HG03521 (cell line): ENCODE data around the gene ATG9B.

ENCODE experiments used
- ATAC-seq: cut with Tn5 transposase; IDR thresholded peaks from one replicate; pipeline ENCODE4 v1.9.1; 2021; ENCODE audit warnings: mild to moderate bottlenecking, moderate library complexity; ENCODE audit not compliant: unreplicated experiment

Gene ATG9B, protein sequence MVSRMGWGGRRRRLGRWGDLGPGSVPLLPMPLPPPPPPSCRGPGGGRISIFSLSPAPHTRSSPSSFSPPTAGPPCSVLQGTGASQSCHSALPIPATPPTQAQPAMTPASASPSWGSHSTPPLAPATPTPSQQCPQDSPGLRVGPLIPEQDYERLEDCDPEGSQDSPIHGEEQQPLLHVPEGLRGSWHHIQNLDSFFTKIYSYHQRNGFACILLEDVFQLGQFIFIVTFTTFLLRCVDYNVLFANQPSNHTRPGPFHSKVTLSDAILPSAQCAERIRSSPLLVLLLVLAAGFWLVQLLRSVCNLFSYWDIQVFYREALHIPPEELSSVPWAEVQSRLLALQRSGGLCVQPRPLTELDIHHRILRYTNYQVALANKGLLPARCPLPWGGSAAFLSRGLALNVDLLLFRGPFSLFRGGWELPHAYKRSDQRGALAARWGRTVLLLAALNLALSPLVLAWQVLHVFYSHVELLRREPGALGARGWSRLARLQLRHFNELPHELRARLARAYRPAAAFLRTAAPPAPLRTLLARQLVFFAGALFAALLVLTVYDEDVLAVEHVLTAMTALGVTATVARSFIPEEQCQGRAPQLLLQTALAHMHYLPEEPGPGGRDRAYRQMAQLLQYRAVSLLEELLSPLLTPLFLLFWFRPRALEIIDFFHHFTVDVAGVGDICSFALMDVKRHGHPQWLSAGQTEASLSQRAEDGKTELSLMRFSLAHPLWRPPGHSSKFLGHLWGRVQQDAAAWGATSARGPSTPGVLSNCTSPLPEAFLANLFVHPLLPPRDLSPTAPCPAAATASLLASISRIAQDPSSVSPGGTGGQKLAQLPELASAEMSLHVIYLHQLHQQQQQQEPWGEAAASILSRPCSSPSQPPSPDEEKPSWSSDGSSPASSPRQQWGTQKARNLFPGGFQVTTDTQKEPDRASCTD

GRCh38 chr7:151024435-151025056 is at the start of gene ATG9B:
ATG9B (minus strand) TSS chr7:151024494; CDS start chr7:151024423, 71 bp downstream.
- no peak for ATAC-seq

- no peak for ATAC-seq
These were observed 49.7 kb upstream of the ATG9B start for GRCh38 chr7:151073990-151074389.

- no peak for ATAC-seq
These were observed 47.0 kb upstream of the ATG9B start for GRCh38 chr7:151071032-151071866.

GRCh38 chr7:151070574-151070960 is 46.3 kb upstream of the ATG9B start:
- no peak for ATAC-seq

DNA sequence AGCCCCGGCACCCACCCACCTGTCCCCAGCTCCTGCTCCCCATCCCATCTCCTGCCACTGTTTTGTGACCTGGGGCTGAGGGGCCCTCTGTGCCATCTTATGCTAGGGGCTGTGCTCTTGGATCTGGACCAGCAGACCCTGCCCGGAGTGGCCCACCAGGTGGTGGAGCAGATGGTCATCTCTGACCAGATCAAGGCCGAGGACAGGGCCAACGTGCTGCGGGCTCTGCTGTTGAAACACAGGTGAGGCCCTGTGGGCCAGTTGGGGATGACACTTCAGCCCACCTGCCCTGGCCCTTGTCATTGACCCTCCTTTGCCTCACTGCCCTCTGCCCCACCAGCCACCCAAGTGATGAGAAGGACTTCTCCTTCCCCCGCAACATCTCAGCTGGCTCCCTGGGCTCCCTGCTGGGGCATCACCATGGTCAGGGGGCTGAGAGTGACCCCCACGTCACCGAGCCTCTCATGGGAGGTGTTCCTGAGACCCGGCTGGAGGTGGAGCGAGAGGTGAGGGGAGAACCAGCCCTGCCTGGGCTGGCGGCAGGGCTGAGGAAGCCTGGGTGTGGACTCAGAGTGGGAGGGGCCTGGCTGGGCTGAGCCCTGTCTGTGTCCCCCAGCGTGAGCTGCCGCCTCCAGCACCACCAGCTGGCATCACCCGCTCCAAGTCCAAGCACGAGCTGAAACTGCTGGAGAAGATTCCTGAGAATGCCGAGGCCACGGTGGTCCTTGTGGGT is 45.7 kb upstream of the ATG9B start:
- no peak for ATAC-seq

DNA sequence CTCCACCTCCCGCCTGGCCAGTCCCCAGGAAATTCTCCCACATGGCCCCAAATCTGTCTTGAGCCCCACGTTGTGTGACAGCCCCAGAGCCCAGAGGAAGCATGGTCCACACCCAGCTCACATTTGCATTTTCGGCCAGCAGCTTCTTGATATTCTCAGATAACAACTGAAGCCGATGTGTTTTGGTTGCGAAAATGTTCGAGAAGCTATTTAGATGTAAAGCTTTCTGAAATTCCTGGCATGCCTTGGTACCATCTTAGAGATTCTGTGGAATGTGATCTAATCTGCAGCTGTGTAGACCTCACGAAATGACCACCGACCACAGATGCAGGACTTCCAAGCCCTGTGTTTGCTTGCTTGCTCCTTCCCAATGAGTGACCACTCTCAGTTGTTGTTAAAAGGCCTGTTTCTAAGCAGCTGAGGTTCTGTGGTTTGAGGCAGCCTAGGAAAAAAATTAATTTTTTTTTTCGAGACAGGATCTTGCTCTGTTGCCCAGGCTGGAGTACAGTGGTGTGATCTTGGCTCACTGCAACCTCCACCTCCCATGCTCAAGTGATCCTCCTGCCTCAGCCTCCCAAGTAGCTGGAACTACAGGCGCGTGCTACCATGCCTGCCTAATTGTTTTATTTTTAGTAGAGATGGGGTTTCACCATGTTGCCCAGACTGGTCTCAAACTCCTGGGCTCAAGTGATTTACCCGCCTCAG is 43.9 kb upstream of the ATG9B start:
- no peak for ATAC-seq

- ATAC-seq: no peak
These were observed 42.1 kb upstream of the ATG9B start for GRCh38 chr7:151066273-151066974.

- no peak for ATAC-seq
These were observed 41.2 kb upstream of the ATG9B start for GRCh38 chr7:151065516-151065915.

DNA sequence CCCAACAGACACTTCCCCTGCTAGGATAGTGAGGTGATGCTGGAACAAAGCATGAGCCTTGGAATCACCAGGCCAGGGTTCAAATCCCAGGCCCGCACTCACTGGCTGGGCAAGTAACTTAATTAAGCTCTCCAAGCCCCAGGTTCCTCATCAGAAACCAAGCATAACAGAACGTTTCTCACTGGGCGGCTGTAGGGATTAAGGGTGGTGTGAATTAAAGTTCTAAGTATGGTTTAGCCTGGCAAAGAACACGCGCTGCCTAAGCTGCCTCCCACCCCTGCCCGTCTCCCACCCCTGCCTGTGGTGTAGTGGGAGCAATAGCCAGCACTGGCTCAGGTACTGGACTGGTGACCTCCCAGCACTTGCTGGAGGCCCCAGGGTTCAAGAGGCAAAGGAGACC is 40.7 kb upstream of the ATG9B start:
- no peak for ATAC-seq

GRCh38 chr7:151064454-151064853 is 40.2 kb upstream of the ATG9B start:
- ATAC-seq: no peak

DNA sequence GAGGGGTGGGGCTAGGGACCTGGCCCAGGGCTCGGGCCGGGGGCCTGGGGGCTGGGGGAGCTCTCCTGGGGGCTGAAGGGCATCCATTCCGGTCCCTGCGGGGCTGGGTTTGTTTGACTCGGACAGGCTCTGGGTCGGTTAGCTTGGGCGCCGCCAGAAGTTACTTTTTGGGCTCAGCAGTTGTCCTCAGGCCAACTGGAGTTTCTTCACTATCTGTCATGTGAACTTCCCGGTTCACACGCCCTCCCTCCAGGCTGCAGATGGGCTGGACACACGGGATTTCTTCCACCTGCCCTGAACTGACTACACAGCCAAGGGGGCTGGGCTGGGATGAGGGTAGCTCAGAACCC is 38.9 kb upstream of the ATG9B start:
- no peak for ATAC-seq

DNA sequence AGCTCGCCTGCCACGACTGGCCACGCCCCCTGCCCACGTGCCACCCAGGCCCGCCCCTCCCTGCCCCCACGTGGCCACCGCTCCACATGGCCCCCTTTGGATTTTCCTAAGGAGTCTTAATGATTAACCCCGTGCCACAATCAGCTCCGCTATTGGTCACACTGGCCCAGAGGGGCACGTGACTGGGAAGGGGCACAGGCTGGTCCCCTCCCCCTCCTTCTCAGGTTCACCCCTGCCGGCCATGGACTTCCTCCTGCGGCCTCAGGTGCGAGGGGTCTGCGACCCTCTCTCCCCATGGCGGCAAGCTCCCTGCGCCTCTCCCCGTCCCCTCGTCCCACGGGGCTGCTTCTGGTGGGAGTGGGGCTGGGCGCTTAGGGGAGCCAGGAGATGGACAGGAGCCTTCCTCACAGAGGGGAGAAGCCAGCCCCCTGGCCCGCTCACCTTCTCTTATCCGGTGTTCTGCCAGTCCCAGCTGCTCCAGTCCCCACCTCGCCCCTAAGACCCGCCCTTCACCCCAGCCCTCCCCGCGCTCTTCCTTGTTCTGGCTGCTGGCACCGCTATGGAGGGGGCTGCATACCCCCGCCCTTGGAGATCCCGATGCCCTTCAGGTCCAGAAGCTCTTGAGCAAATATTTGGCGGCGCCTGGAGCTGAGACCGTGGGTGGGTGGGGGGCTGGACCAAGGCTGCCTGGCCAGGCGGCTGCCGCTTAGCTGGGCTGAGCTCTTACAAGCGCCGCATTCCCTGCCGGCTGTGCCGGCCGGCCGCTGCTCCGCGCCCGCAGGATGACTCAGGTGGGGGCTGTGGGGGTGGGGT is 38.3 kb upstream of the ATG9B start:
- no peak for ATAC-seq

DNA sequence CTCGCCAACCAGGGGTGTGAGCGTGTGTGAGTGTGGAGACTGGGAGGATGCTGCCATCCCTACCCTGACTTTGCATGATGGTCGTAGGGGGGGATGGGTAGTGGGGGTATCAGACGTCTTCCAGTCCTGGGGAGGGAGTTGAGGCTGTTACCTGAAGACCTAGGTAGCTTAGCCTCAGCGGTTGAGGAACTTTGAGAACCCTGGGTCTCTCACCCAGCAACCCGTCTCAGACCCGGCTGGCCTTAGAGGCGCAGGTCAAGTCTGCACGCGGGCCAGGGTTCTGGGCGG is 37.8 kb upstream of the ATG9B start:
- no peak for ATAC-seq

DNA sequence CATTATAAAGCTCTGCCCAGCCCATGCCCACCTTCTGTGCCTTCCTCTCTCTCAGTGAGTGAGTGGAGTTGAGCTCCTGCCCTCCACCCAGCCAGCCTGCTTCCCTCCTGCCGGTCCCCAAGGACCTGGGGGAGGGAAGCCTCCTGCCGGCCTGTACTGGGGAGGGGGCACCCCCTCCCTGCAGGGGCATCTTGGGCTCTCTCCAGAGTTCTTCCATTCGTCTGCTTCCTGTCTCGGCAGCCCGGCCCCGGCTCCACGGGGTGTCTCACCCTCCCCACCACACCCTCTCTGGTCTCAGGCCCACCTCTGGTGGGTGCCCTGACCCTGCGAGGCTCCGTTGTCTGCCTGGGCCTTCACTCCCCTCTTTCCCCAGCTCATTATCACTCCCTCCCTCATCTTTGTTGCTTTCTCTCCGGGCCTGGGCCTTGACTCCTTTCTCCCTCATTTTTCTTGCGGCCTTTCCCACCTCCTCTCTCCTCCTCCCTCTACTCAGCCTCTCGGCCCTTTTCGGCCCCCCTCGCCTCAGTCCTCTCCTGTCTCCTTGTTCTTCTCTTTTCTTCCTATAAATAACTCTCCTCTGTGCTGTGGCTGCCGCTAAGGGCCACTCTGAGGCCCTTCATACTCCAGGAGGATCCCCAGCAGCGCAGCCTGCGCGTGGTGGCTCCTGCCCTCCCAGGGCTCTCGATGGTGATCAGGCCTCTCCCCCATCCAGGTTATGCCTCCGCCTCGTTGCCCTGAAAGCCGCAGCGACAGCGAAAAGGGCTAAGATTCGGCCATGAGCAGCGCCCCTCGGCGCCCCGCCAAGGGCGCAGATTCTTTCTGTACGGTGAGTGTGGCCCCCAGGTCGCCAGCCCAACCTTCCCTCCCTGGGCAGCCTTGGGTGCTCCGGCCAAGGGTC is 37.2 kb upstream of the ATG9B start:
- ATAC-seq: no peak

DNA sequence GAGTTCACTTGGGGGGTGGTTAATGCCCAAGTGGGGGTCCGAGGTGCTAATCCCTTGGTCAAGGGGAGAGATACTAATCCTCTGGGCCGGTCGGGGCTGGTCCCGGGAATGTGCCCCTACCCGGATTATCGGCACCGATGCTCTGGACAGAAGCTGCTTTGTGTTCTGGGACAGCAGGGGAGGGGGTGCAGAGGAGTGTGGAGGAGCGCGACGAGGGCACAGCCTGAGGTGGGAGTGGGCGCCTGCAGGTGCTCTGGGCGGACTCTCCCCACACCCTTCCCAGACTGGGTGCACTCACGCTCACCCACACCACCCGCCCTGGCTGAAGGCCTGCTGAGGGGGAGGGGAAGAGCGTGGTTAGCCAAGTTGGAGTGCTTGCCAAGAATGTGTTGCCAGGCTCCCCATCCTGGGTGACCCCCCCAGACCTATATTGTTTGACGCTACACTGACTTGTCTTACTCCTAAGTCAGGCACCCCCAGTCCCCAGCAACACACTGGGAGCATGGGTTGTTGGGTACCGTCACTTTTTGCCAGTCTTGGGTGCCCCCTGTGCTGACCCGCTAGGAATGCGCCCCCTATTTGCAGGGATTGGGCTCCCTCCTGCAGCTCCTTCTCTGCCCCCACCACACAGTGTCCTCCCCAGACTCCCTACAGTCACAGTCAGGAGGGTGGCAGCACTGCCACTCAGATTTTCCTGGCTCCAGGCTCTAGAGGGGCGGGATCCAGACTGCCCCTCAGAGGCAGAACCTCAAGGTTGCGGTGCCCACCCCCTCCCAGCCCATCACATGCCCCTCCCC is 36.3 kb upstream of the ATG9B start:
- ATAC-seq: no peak

DNA sequence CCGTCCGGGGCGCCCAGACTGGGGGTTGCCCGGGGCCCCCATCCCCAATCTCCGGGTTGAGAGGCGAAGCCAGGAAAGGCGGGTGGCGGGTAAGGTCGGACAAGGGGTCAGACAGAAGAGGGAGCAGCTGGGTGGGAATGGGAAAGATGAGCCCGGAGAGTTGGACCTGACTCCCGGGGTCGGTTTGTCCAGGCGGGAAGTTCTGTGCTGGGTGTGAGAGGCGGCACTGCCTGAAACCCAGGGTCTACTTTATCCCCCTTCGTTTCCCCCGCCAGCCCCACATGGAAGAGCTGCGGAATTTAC is 35.8 kb upstream of the ATG9B start:
- ATAC-seq: no peak
